ENCODE data around the gene COBL.

The COBL gene

GRCh38 chr7:51126324-51126723, 190.3 kb downstream of the COBL start:
- no peaks in the 10 kb centered on the region for H3K27me3 ChIP-seq (ENCODE audit: control insufficient read depth, insufficient read depth, low read length, poor library complexity, severe bottlenecking)
- no peaks in the 10 kb centered on the region for H3K4me1 ChIP-seq (ENCODE audit: control insufficient read depth, insufficient read depth, low read length)
- no peak overlapping the region for H3K27ac ChIP-seq (ENCODE audit: insufficient read depth, low read depth, low read length, poor library complexity, severe bottlenecking)
- no peaks in the 10 kb centered on the region for H3K36me3 ChIP-seq (ENCODE audit: control insufficient read depth, insufficient read depth, low read length)
- WGBS, 2 experiments, result 96% methylated on average over 5 of the region's 5 CpGs
- H3K9me3 ChIP-seq (ENCODE audit: control insufficient read depth, low read length), result no peaks in the 10 kb centered on the region
- no peak overlapping the region for H3K4me3 ChIP-seq (ENCODE audit: insufficient read depth, low read depth, low read length)

- Histone ChIP-seq H3K36me3 (ENCODE audit: control insufficient read depth, insufficient read depth, low read length) (no peaks in the 10 kb centered on the region), H3K4me3 (ENCODE audit: insufficient read depth, low read depth, low read length) (no peak overlapping the region), H3K9me3 (ENCODE audit: control insufficient read depth, low read length) (no peaks in the 10 kb centered on the region), H3K4me1 (ENCODE audit: control insufficient read depth, insufficient read depth, low read length) (no peaks in the 10 kb centered on the region), H3K27ac (ENCODE audit: insufficient read depth, low read depth, low read length, poor library complexity, severe bottlenecking) (no peak overlapping the region), H3K27me3 (ENCODE audit: control insufficient read depth, insufficient read depth, low read length, poor library complexity, severe bottlenecking) (no peaks in the 10 kb centered on the region)
- WGBS, 2 experiments, result 89 to 91% methylated on average over 4 of the region's 4 CpGs
These were observed 192.3 kb downstream of the COBL start for GRCh38 chr7:51124321-51124720.

DNA sequence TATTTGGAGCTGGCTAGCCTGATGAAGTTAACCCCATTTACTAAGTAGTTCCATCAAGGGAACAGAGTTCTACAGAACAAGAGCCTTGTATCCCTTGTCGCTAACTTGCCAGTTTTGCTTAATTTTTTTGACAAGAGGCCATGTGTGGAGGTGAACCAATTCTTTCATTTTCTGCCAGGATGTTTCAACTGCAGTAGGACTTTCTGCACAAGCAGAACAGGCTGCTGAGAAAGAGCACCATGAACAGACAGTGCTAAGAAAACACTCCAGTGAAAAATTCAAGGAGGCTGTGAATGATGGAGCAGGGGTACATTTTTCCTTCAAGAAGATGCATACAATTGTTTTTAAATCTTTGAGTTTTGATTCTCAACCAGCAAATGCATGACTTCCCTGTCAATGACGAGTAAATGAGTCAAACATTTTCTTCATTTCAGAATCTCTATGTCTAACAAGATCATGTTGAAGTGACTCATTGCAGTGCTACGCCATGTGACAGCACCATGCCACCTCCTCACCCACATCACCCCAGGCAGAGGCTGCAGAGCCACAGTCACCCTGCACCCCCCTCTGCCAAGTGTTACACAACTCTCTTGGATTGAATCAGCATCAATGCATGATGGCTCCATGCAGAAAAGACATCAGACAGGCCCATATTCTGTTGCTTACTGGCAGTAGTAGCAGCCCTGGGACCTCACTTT, 193.1 kb downstream of the COBL start:
- 94 to 95% methylated on average over 3 of the region's 3 CpGs for WGBS, 2 experiments
- H3K4me3 ChIP-seq (ENCODE audit: insufficient read depth, low read depth, low read length), result no peak overlapping the region
- no peaks in the 10 kb centered on the region for H3K36me3 ChIP-seq (ENCODE audit: control insufficient read depth, insufficient read depth, low read length)
- H3K9me3 ChIP-seq (ENCODE audit: control insufficient read depth, low read length), result no peaks in the 10 kb centered on the region
- no peaks in the 10 kb centered on the region for H3K27me3 ChIP-seq (ENCODE audit: control insufficient read depth, insufficient read depth, low read length, poor library complexity, severe bottlenecking)
- H3K4me1 ChIP-seq (ENCODE audit: control insufficient read depth, insufficient read depth, low read length), result no peaks in the 10 kb centered on the region
- H3K27ac ChIP-seq (ENCODE audit: insufficient read depth, low read depth, low read length, poor library complexity, severe bottlenecking), result no peak overlapping the region

GRCh38 chr7:51121931-51122425, 194.6 kb downstream of the COBL start:
- Histone ChIP-seq H3K4me1 (ENCODE audit: control insufficient read depth, insufficient read depth, low read length) (no peaks in the 10 kb centered on the region), H3K36me3 (ENCODE audit: control insufficient read depth, insufficient read depth, low read length) (no peaks in the 10 kb centered on the region), H3K9me3 (ENCODE audit: control insufficient read depth, low read length) (no peaks in the 10 kb centered on the region), H3K27ac (ENCODE audit: insufficient read depth, low read depth, low read length, poor library complexity, severe bottlenecking) (no peak overlapping the region), H3K4me3 (ENCODE audit: insufficient read depth, low read depth, low read length) (no peak overlapping the region), H3K27me3 (ENCODE audit: control insufficient read depth, insufficient read depth, low read length, poor library complexity, severe bottlenecking) (no peaks in the 10 kb centered on the region)
- 64 to 69% methylated on average over 9 of the region's 9 CpGs for WGBS, 2 experiments

GRCh38 chr7:51121036-51121790, 195.4 kb downstream of the COBL start:
- H3K27me3 ChIP-seq (ENCODE audit: control insufficient read depth, insufficient read depth, low read length, poor library complexity, severe bottlenecking), result no peaks in the 10 kb centered on the region
- H3K9me3 ChIP-seq (ENCODE audit: control insufficient read depth, low read length), result no peaks in the 10 kb centered on the region
- no peaks in the 10 kb centered on the region for H3K36me3 ChIP-seq (ENCODE audit: control insufficient read depth, insufficient read depth, low read length)
- no peak overlapping the region for H3K4me3 ChIP-seq (ENCODE audit: insufficient read depth, low read depth, low read length)
- no peaks in the 10 kb centered on the region for H3K4me1 ChIP-seq (ENCODE audit: control insufficient read depth, insufficient read depth, low read length)
- no peak overlapping the region for H3K27ac ChIP-seq (ENCODE audit: insufficient read depth, low read depth, low read length, poor library complexity, severe bottlenecking)
- 95 to 96% methylated on average over 5 of the region's 5 CpGs for WGBS, 2 experiments

GRCh38 chr7:51118628-51119027, 198.0 kb downstream of the COBL start:
- Histone ChIP-seq H3K27me3 (ENCODE audit: control insufficient read depth, insufficient read depth, low read length, poor library complexity, severe bottlenecking) (no peaks in the 10 kb centered on the region), H3K4me1 (ENCODE audit: control insufficient read depth, insufficient read depth, low read length) (no peaks in the 10 kb centered on the region), H3K9me3 (ENCODE audit: control insufficient read depth, low read length) (no peaks in the 10 kb centered on the region), H3K4me3 (ENCODE audit: insufficient read depth, low read depth, low read length) (no peak overlapping the region), H3K36me3 (ENCODE audit: control insufficient read depth, insufficient read depth, low read length) (no peaks in the 10 kb centered on the region), H3K27ac (ENCODE audit: insufficient read depth, low read depth, low read length, poor library complexity, severe bottlenecking) (no peak overlapping the region)
- 90 to 99% methylated on average over 4 of the region's 4 CpGs for WGBS, 2 experiments

DNA sequence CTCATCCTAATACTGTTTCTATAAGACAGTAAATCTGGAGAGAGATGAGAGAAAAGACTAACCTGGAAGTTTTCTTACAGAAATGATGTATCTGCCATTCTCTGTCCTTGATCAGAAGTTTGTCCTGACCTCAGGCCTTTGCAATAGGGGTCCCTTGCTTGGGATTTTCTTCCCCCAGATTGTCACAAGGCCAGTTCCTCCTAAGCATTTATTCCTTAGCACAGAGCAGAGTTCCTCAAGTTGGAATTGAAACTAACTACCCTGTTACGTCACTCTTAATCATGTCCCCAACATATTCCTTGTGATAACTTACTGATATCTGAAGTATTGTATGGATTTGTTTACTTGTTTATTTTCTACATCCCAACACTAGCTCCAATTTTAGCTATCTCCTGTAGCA, 202.1 kb downstream of the COBL start:
- Histone ChIP-seq H3K9me3 (ENCODE audit: control insufficient read depth, low read length) (no peaks in the 10 kb centered on the region), H3K4me3 (ENCODE audit: insufficient read depth, low read depth, low read length) (no peak overlapping the region), H3K4me1 (ENCODE audit: control insufficient read depth, insufficient read depth, low read length) (no peaks in the 10 kb centered on the region), H3K27me3 (ENCODE audit: control insufficient read depth, insufficient read depth, low read length, poor library complexity, severe bottlenecking) (no peaks in the 10 kb centered on the region), H3K36me3 (ENCODE audit: control insufficient read depth, insufficient read depth, low read length) (no peaks in the 10 kb centered on the region), H3K27ac (ENCODE audit: insufficient read depth, low read depth, low read length, poor library complexity, severe bottlenecking) (no peak overlapping the region)
- 80 to 100% methylated on average over 1 of the region's 1 CpG for WGBS, 2 experiments

DNA sequence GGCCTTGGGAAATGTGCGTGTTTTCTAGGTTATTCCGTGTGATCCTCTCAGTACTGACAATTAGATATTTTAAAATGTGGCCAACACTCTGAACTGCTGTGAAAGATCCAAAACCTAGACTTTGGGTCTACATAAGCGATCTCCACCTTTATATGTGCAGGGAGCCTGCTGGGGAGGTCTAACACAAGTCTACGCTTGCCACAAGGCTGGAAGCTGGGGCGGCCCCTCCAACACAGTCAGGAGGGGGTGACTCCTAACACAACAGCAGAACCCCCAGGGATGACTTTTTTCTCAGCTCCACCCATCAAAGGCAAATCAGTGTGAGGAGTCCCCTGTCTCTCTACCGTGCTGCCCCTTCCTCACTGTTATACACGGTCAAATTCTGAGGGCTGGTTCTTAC, 202.6 kb downstream of the COBL start:
- Histone ChIP-seq H3K27ac (ENCODE audit: insufficient read depth, low read depth, low read length, poor library complexity, severe bottlenecking) (no peak overlapping the region), H3K9me3 (ENCODE audit: control insufficient read depth, low read length) (no peaks in the 10 kb centered on the region), H3K36me3 (ENCODE audit: control insufficient read depth, insufficient read depth, low read length) (no peaks in the 10 kb centered on the region), H3K4me1 (ENCODE audit: control insufficient read depth, insufficient read depth, low read length) (no peaks in the 10 kb centered on the region), H3K4me3 (ENCODE audit: insufficient read depth, low read depth, low read length) (no peak overlapping the region), H3K27me3 (ENCODE audit: control insufficient read depth, insufficient read depth, low read length, poor library complexity, severe bottlenecking) (no peaks in the 10 kb centered on the region)
- WGBS, 2 experiments, result 78 to 87% methylated on average over 6 to 7 of the region's 7 CpGs

DNA sequence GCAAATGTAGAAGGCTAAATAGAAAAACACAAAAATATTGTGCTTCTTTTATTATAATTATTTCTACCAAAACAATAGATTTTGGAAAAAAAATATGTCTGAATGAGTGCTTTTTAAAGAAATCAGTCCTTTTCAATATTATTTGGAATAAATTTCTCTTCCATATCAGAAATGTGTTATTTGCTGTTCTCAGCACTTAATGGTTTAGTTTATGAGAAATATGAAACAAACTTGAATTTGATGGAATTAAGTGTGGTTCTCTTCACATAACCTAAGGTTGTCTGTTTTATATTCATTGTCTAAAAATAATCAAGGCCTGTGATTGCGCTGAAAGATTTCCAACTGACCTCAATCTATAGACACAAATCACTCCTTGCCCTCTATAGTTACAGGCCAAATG, 203.0 kb downstream of the COBL start:
- 95 to 100% methylated on average over 1 of the region's 1 CpG for WGBS, 2 experiments
- no peak overlapping the region for H3K27ac ChIP-seq (ENCODE audit: insufficient read depth, low read depth, low read length, poor library complexity, severe bottlenecking)
- H3K36me3 ChIP-seq (ENCODE audit: control insufficient read depth, insufficient read depth, low read length), result no peaks in the 10 kb centered on the region
- no peaks in the 10 kb centered on the region for H3K4me1 ChIP-seq (ENCODE audit: control insufficient read depth, insufficient read depth, low read length)
- no peaks in the 10 kb centered on the region for H3K9me3 ChIP-seq (ENCODE audit: control insufficient read depth, low read length)
- no peaks in the 10 kb centered on the region for H3K27me3 ChIP-seq (ENCODE audit: control insufficient read depth, insufficient read depth, low read length, poor library complexity, severe bottlenecking)
- no peak overlapping the region for H3K4me3 ChIP-seq (ENCODE audit: insufficient read depth, low read depth, low read length)

DNA sequence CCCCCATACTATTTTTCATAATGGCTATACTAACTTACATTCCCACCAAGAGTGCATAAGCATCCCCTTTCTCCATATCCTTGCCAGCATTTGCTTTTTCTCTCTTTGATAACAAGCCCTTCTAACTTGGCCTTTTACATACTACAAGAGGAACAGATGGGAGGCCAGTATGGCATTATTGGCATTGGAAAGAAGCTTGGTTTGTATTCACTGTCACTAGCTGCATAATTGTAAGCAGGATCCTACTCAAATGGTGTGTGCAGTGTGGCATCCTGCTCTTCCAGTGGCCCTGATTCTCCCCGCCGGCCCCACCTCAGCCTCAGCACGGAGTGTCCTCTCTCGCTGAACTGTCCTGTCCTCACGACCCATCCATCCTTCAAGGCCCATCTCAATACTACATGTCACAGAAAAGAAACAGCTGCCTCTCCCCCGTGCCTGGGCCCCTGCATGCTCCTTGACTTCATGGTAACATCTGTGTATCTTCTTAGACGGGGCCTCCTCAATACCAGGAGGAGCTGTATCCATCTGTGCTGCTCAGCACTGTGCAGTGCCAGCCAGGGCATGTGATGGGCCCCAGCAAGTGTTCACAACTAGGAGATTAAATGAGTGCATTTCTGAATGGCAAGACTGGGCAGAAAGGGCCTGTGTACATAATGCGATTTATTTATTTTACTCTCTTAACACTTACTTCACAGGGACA, 205.2 kb downstream of the COBL start:
- H3K4me1 ChIP-seq (ENCODE audit: control insufficient read depth, insufficient read depth, low read length), result no peaks in the 10 kb centered on the region
- H3K27ac ChIP-seq (ENCODE audit: insufficient read depth, low read depth, low read length, poor library complexity, severe bottlenecking), result no peak overlapping the region
- no peaks in the 10 kb centered on the region for H3K36me3 ChIP-seq (ENCODE audit: control insufficient read depth, insufficient read depth, low read length)
- no peak overlapping the region for H3K4me3 ChIP-seq (ENCODE audit: insufficient read depth, low read depth, low read length)
- no peaks in the 10 kb centered on the region for H3K27me3 ChIP-seq (ENCODE audit: control insufficient read depth, insufficient read depth, low read length, poor library complexity, severe bottlenecking)
- WGBS, 2 experiments, result 92 to 95% methylated on average over 7 of the region's 8 CpGs
- no peaks in the 10 kb centered on the region for H3K9me3 ChIP-seq (ENCODE audit: control insufficient read depth, low read length)
